Activated naive CD8-positive, alpha-beta T cell treated with anti-CD3 and anti-CD28 coated beads, Interleukin-2, amount 50 U/mL, for 24 hours (primary cell): Measurements from ENCODE around the gene S100A4.
"Not testable (repeated sequence)": the region's sequence is repeated elsewhere in the genome, so short reads cannot be mapped to it uniquely, and the experiment has no call there.

ENCODE experiments used
- ATAC-seq: fragments of 150-1000 bp; cut with Tn5 transposase; one replicate; pipeline ENCODE4 v1.10.0; 2021
- DNase-seq: peaks from one replicate; pipeline ENCODE4 v3.0.0; 2021
- H3K27ac Mint-ChIP-seq: one replicate; pipeline ENCODE4 v1.8.0; 2021; ENCODE audit warnings: mild to moderate bottlenecking, mixed read lengths
- H3K27me3 Mint-ChIP-seq: one replicate; pipeline ENCODE4 v1.8.0; 2021; ENCODE audit warnings: mixed read lengths
- H3K36me3 Mint-ChIP-seq: one replicate; pipeline ENCODE4 v1.8.0; 2021; ENCODE audit warnings: low read depth, mixed read lengths
- H3K4me1 Mint-ChIP-seq: one replicate; pipeline ENCODE4 v1.8.0; 2021; ENCODE audit warnings: mixed read lengths
- H3K4me3 Mint-ChIP-seq: one replicate; pipeline ENCODE4 v1.8.0; 2021; ENCODE audit warnings: mild to moderate bottlenecking, moderate library complexity, mixed read lengths
- H3K9me3 Mint-ChIP-seq: one replicate; pipeline ENCODE4 v1.8.0; 2021; ENCODE audit warnings: mixed read lengths

Gene S100A4

DNA sequence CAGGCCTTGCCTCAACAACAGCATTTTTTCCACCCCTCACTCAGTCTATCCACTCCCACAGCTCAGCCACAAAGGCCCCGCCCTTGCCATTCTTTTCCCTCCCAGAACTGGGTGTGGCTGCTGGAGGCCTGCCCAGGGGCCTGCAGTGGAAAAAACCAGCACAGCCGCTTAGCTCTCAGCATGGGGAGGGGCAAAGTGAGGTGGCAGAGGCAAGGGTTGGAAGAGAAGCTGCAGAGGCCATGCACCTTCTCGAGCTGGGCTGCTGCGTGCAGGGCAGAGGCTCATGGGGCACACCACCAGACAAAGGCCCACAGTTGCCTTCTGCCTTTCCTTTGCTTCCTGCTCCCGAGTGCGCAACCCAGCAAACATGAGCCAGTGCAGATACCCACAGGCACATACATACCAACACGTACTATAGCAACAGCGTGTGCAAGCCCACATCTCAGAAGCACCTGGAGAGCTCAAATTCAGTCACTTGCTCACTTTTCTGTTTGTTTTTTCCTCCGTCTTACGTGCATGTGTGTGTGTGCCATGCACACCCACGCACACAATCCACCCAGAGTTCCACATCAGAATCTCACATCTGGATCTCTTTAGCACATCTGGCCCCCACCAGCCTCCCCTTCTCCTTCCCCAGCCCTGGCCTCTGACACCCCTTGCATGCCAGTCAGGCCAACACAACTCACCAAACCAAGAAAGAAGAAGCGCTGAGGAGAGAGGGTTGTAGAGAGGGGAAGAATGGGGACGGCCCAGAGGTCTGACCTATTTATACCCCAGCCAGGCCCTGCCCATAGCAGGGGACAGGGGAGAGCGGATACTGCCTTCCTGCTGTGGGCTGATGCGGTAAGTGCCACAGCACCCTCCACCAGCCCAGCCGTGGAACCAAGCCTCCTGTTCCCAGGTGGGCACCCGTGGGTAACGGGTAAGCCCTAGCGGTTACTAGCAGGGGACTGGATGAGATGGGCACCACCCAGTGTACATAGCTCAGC lies at the start of gene S100A4:
TSS of gene S100A4 (minus strand) at position 740 of the 989 bp plus-strand sequence. CDS start 1,012 bp downstream, outside the sequence.
- H3K4me1 Mint-ChIP-seq = peaks cover 70% of the 10 kb centered on the region
- no peaks in the 10 kb centered on the region for H3K9me3 Mint-ChIP-seq
- H3K27me3 Mint-ChIP-seq = no peaks in the 10 kb centered on the region
- peak within 1 kb of the TSS; percentile 95 for H3K27ac Mint-ChIP-seq
- ATAC-seq = peak; percentile 82
- H3K36me3 Mint-ChIP-seq = peaks cover 12% of the 10 kb centered on the region
- H3K4me3 Mint-ChIP-seq = peak within 1 kb of the TSS; percentile 86
- peak; percentile 94 for DNase-seq

- Mint-ChIP-seq H3K4me1 (peaks cover 9% of the 10 kb centered on the region), H3K4me3 (no peak overlapping the region), H3K27me3 (no peaks in the 10 kb centered on the region), H3K9me3 (no peaks in the 10 kb centered on the region), H3K36me3 (no peaks in the 10 kb centered on the region), H3K27ac (no peak overlapping the region)
- no peak for DNase-seq
- no peak for ATAC-seq
These were observed 47.1 kb upstream of the S100A4 start for GRCh38 chr1:153592748-153593147.

DNA sequence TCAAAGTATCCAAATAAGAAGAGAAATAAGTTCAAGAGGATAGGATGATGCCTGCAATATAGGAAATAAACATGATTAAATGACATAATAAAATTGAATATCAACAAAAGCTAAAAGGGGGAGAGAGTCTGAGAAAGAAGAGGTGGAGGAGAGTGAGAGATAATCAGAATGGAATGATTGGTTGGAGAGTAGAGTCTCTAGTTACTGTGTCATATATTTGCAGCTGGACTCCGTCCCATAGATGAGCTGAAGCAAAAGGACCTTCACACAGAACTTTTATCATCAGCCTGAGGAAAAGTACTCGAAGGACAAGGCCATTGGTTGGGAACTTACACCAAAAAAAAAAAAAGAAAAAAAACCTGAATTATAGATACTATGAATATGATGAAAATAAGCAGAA lies 42.9 kb upstream of the S100A4 start:
- no peak for ATAC-seq
- Mint-ChIP-seq H3K27me3 (no peaks in the 10 kb centered on the region), H3K27ac (no peak overlapping the region), H3K9me3 (no peaks in the 10 kb centered on the region), H3K4me1 (no peaks in the 10 kb centered on the region), H3K4me3 (no peak overlapping the region), H3K36me3 (no peaks in the 10 kb centered on the region)
- no peak for DNase-seq

DNA sequence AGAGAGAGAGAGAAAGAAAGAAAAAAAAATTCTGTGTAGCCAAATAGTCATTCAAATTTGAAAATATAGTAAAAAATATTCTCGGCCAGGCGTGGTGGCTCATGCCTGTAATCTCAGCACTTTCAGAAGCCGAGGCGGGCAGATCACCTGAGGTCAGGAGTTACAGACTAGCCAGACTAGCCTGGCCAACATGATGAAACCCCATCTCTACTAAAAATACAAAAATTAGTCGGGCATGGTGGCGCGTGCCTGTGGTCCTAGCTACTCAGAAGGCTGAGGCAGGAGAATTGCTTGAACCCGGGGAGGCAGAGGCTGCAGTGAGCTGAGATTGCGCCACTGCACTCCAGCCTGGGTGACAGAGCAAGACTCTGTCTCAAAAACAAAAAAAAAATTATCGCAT lies 42.4 kb upstream of the S100A4 start:
- not testable (repeated sequence) for H3K27me3 Mint-ChIP-seq, H3K4me3 Mint-ChIP-seq, H3K4me1 Mint-ChIP-seq, H3K36me3 Mint-ChIP-seq, ATAC-seq, H3K9me3 Mint-ChIP-seq, DNase-seq, H3K27ac Mint-ChIP-seq

DNA sequence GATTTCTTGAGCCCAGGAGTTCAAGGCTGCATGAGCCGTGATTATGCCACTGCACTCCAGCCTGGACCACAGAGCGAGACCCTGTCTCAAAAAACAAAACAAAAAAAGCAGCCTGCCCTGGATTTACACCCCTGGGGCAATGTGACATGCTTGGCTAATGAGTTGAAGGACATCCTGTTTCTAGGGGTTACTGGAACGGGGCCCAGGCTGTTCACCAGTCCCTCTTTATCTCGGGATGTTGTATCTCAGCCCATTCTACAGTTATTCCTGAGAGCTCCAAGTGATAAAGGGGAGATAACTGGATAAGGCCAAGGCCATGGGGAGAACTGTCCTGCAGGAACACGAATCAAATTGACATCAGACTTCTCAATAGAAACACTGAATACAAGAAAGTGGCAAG lies 41.7 kb upstream of the S100A4 start:
- Mint-ChIP-seq H3K27ac (no peak overlapping the region), H3K27me3 (no peaks in the 10 kb centered on the region), H3K36me3 (no peaks in the 10 kb centered on the region), H3K9me3 (no peaks in the 10 kb centered on the region), H3K4me1 (no peaks in the 10 kb centered on the region), H3K4me3 (no peak overlapping the region)
- DNase-seq (no peak), ATAC-seq (no peak)

DNA sequence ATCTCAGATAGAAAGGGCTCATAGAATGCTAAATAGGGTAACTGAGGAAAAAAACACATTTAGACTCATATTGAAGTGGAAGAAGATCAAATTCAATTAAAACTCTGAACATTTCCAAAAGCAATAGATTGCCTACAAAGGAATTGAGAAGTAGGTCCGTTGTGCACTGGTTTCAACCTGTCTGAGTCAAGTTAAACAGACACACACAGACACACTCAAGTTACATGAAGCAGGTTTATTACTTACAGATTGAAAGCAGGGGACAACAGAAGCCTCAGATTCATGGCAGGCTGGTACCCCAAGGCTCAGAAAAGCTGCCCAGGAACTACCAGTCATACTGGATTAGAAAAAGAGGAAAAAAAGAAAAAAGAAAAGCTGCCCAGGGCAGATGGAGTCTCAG lies 40.7 kb upstream of the S100A4 start:
- no peak for DNase-seq
- ATAC-seq = no peak
- Mint-ChIP-seq H3K9me3 (no peaks in the 10 kb centered on the region), H3K4me3 (no peak overlapping the region), H3K27ac (no peak overlapping the region), H3K27me3 (no peaks in the 10 kb centered on the region), H3K36me3 (no peaks in the 10 kb centered on the region), H3K4me1 (no peaks in the 10 kb centered on the region)

- ATAC-seq (no peak), DNase-seq (no peak)
- Mint-ChIP-seq H3K9me3 (no peaks in the 10 kb centered on the region), H3K27ac (no peak overlapping the region), H3K4me3 (no peak overlapping the region), H3K4me1 (no peaks in the 10 kb centered on the region), H3K27me3 (no peaks in the 10 kb centered on the region), H3K36me3 (no peaks in the 10 kb centered on the region)
These were observed 39.4 kb upstream of the S100A4 start for GRCh38 chr1:153585006-153585405.

- H3K9me3 Mint-ChIP-seq = no peaks in the 10 kb centered on the region
- H3K27me3 Mint-ChIP-seq = peaks cover 4% of the 10 kb centered on the region
- ATAC-seq = no peak
- no peak overlapping the region for H3K4me3 Mint-ChIP-seq
- no peak for DNase-seq
- H3K36me3 Mint-ChIP-seq = no peaks in the 10 kb centered on the region
- no peak overlapping the region for H3K27ac Mint-ChIP-seq
- no peaks in the 10 kb centered on the region for H3K4me1 Mint-ChIP-seq
These were observed 38.4 kb upstream of the S100A4 start for GRCh38 chr1:153583976-153584375.

GRCh38 chr1:153583514-153583913 lies 37.9 kb upstream of the S100A4 start:
- DNase-seq, H3K9me3 Mint-ChIP-seq, H3K27ac Mint-ChIP-seq, ATAC-seq, H3K36me3 Mint-ChIP-seq, H3K4me1 Mint-ChIP-seq, H3K27me3 Mint-ChIP-seq, H3K4me3 Mint-ChIP-seq: not testable (repeated sequence)

DNA sequence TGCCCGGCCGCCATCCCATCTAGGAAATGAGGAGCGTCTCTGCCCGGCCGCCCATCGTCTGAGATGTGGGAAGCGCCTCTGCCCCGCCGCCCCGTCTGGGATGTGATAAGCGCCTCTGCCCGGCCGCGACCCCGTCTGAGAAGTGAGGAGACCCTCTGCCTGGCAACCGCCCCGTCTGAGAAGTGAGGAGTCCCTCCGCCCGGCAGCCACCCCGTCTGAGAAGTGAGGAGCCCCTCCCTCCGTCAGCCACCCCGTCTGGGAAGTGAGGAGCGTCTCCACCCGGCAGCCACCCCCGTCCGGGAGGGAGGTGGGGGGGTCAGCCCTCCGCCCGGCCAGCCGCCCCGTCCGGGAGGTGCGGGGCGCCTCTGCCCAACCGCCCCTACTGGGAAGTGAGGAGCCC lies 37.2 kb upstream of the S100A4 start:
- not testable (repeated sequence) for DNase-seq, H3K36me3 Mint-ChIP-seq, H3K4me1 Mint-ChIP-seq, H3K27me3 Mint-ChIP-seq, ATAC-seq, H3K9me3 Mint-ChIP-seq, H3K4me3 Mint-ChIP-seq, H3K27ac Mint-ChIP-seq

DNA sequence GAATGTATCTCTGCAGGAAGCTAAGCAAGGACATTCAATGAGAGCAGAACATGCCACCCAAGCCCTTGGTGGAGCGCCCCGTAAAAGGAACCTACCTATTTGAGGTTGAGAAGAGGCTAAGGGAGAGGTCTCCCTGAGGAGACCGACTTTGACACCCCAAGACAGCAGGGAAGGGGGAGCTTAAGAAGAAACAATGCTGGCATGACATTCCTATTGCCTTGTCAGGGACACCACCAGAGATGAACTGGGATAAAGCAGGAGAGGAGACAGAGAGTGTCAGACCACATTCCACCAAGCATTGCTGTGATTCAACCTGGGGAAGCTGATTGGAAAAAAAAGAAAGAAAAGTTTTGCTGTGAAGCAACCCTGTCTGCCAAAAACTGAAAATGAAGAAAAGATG lies 33.3 kb upstream of the S100A4 start:
- Mint-ChIP-seq H3K36me3 (no peaks in the 10 kb centered on the region), H3K27ac (no peak overlapping the region), H3K4me3 (no peak overlapping the region), H3K27me3 (peaks cover 17% of the 10 kb centered on the region), H3K4me1 (peaks cover 2% of the 10 kb centered on the region), H3K9me3 (no peaks in the 10 kb centered on the region)
- DNase-seq = no peak
- ATAC-seq = no peak

GRCh38 chr1:153578490-153578889 lies 32.9 kb upstream of the S100A4 start:
- ATAC-seq (no peak), DNase-seq (no peak)
- no peak overlapping the region for H3K27ac Mint-ChIP-seq
- H3K9me3 Mint-ChIP-seq = no peaks in the 10 kb centered on the region
- H3K27me3 Mint-ChIP-seq = peaks cover 17% of the 10 kb centered on the region
- H3K4me1 Mint-ChIP-seq = peaks cover 5% of the 10 kb centered on the region
- H3K4me3 Mint-ChIP-seq = no peak overlapping the region
- H3K36me3 Mint-ChIP-seq = no peaks in the 10 kb centered on the region

DNA sequence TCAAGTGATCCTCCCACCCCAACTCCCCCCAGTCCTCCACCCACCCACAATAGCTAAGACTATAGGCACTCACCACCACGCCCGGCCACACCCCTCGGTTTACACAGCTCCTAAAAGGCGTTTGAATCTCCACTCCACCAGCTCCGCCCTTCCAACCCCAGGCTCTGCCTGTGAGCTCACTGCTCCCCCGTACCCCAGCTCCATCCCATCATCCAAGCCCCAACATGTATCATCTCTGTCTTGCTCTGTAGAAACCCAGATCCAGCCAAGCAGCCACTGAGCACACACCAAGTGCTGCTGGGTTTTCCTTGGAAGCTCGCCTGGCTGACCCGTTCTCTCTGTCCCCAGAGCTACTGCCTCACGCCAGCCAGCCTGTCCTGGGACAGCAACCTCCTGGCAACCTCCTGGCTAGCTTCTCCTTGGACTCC lies 32.0 kb upstream of the S100A4 start:
- peaks cover 14% of the 10 kb centered on the region for H3K4me1 Mint-ChIP-seq
- no peaks in the 10 kb centered on the region for H3K36me3 Mint-ChIP-seq
- peaks cover 17% of the 10 kb centered on the region for H3K27me3 Mint-ChIP-seq
- H3K4me3 Mint-ChIP-seq = no peak overlapping the region
- H3K9me3 Mint-ChIP-seq = no peaks in the 10 kb centered on the region
- DNase-seq (no peak), ATAC-seq (no peak)
- no peak overlapping the region for H3K27ac Mint-ChIP-seq

DNA sequence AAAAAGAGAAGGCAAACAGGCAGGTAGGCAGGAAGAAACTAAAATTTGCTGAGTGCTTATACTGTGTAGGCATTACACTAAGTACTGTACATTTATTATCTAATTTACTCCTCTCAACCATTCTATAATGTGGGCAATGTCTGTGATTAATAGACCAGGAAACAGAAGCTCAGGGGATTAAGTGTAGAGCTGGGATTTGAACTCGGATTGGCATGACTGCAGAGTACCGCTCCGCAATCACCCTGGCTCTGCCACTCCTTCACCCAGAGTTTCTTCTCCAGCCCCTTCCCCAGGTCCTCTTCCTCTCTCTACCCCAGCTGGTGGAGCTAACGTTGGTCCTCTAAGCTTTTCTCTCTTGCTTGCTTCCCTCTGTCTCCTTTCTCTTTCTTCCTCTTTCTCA lies 31.5 kb upstream of the S100A4 start:
- H3K27ac Mint-ChIP-seq = no peak overlapping the region

DNA sequence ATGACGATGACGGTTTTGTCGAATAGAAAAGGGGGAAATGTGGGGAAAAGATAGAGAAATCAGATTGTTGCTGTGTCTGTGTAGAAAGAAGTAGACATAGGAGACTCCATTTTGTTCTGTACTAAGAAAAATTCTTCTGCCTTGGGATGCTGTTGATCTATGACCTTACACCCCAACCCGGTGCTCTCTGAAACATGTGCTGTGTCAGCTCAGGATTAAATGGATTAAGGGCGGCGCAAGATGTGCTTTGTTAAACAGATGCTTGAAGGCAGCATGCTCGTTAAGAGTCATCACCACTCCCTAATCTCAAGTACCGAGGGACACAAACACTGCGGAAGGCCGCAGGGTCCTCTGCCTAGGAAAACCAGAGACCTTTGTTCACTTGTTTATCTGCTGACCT lies 29.9 kb upstream of the S100A4 start:
- DNase-seq, H3K4me3 Mint-ChIP-seq, H3K27ac Mint-ChIP-seq, ATAC-seq, H3K36me3 Mint-ChIP-seq, H3K9me3 Mint-ChIP-seq: not testable (repeated sequence)
- Mint-ChIP-seq H3K4me1 (peaks cover 26% of the 10 kb centered on the region), H3K27me3 (peaks cover 22% of the 10 kb centered on the region)

More for the DNA sequence above, 31.5 kb upstream of the S100A4 start:
- no peak overlapping the region for H3K4me3 Mint-ChIP-seq
- H3K27me3 Mint-ChIP-seq = peaks cover 17% of the 10 kb centered on the region
- no peaks in the 10 kb centered on the region for H3K9me3 Mint-ChIP-seq
- no peak for ATAC-seq
- no peak for DNase-seq
- H3K36me3 Mint-ChIP-seq = no peaks in the 10 kb centered on the region
- H3K4me1 Mint-ChIP-seq = peaks cover 19% of the 10 kb centered on the region
